Esophagus squamous epithelium (tissue), 4 donors: ENCODE results near the gene MORC1.

Experiments used
- POLR2A ChIP-seq, 4 donors: fragments of 450-650 bp; IDR thresholded peaks; one replicate each; pipeline ENCODE4 v1.6.1; 2017; ENCODE audit warnings: antibody characterized with exemption in 4 of 4, mild to moderate bottlenecking in 4 of 4, moderate library complexity in 3 of 4
- TF ChIP-seq, protein P1 (sequence below), 6 experiments: fragments of 450-650 bp in 4 of 6; fragments of 200-600 bp in 2 of 6; sonication (generic) in 2 of 6; IDR thresholded peaks; one replicate each; pipeline ENCODE4 v1.5.1; 2016 to 2019; ENCODE audit warnings: antibody characterized with exemption in 6 of 6, mild to moderate bottlenecking in 4 of 6, moderate library complexity in 4 of 6

DNA sequence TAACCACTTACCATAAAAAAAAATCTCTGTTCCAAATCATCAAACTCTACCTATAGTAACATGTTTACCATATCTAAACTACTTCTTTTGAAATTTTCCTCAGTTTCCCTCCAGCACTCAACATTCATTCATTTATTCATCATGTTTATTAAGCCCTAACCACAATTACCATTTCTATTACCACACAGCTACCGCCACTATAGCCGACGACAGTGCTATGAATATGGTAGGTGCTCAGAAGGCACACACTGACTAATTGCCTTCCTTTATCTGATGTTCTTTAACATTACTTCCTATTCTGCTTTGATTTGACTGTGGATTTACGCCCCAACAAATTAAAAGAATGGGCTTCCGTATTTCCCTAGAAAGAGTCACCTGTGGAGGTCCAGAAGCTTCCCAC is 208.1 kb downstream of the MORC1 start:
- TF ChIP-seq, protein P1, sequence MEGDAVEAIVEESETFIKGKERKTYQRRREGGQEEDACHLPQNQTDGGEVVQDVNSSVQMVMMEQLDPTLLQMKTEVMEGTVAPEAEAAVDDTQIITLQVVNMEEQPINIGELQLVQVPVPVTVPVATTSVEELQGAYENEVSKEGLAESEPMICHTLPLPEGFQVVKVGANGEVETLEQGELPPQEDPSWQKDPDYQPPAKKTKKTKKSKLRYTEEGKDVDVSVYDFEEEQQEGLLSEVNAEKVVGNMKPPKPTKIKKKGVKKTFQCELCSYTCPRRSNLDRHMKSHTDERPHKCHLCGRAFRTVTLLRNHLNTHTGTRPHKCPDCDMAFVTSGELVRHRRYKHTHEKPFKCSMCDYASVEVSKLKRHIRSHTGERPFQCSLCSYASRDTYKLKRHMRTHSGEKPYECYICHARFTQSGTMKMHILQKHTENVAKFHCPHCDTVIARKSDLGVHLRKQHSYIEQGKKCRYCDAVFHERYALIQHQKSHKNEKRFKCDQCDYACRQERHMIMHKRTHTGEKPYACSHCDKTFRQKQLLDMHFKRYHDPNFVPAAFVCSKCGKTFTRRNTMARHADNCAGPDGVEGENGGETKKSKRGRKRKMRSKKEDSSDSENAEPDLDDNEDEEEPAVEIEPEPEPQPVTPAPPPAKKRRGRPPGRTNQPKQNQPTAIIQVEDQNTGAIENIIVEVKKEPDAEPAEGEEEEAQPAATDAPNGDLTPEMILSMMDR (IDR thresholded peaks at IDR 0.05): no peak
- no peak for TF ChIP-seq POLR2A (IDR thresholded peaks at IDR 0.05)
